CD4-positive, CD25-positive, alpha-beta regulatory T cell (primary cell): ENCODE results near the gene OR2T1. TPM values are rescaled to one million over a fixed set of nuclear protein-coding genes. Genes with fewer than 3 reads are reported as not detected.
"Not testable (repeated sequence)": the region's sequence is repeated elsewhere in the genome, so short reads cannot be mapped to it uniquely, and the experiment has no call there.

Source experiments
- ATAC-seq, 2 donors: fragments of 150-1000 bp; cut with Tn5 transposase; one replicate each; pipeline ENCODE4 v1.10.0; 2021; ENCODE audit warnings: low read depth in 2 of 2, moderate number of reproducible peaks in 2 of 2, moderate library complexity in 1 of 2
- DNase-seq, 3 donors: peaks; one replicate each; pipeline versions ENCODE4 v3.0.0 to v3.0.0-alpha.2; 2012 to 2022; ENCODE audit warnings: mixed read lengths in 1 of 3
- H3K27ac ChIP-seq: one replicate; pipeline ENCODE4 v1.7.0; 2013; ENCODE audit warnings: mild to moderate bottlenecking, low read length; ENCODE audit not compliant: insufficient read depth, poor library complexity, severe bottlenecking
- H3K27me3 ChIP-seq: one replicate; pipeline ENCODE4 v1.7.0; 2013; ENCODE audit warnings: low read length; ENCODE audit not compliant: control insufficient read depth, insufficient read depth
- H3K36me3 ChIP-seq: one replicate; pipeline ENCODE4 v1.7.0; 2013; ENCODE audit warnings: mild to moderate bottlenecking, low read length, moderate library complexity; ENCODE audit not compliant: control insufficient read depth, insufficient read depth
- H3K4me1 ChIP-seq: 2 replicates; pipeline ENCODE4 v1.7.0; 2013; ENCODE audit warnings: mild to moderate bottlenecking, low read length; ENCODE audit not compliant: insufficient read depth, control insufficient read depth, poor library complexity, severe bottlenecking
- H3K4me3 ChIP-seq: one replicate; pipeline ENCODE4 v1.7.0; 2013; ENCODE audit warnings: low read depth, mild to moderate bottlenecking, low read length, moderate library complexity
- H3K9me3 ChIP-seq, 2 experiments: 1 replicate in 1 of 2; 2 replicates in 1 of 2; pipeline ENCODE4 v1.7.0; 2013; ENCODE audit warnings: low read length in 2 of 2, mild to moderate bottlenecking in 1 of 2, moderate library complexity in 1 of 2; ENCODE audit not compliant: control insufficient read depth in 2 of 2
- H3K27ac Mint-ChIP-seq, 3 donors: one replicate each; pipeline ENCODE4 v1.8.0; 2020 to 2022; ENCODE audit warnings: mild to moderate bottlenecking in 3 of 3, mixed read lengths in 3 of 3, moderate library complexity in 2 of 3
- H3K27me3 Mint-ChIP-seq: one replicate; pipeline ENCODE4 v1.8.0; 2022; ENCODE audit warnings: mild to moderate bottlenecking, mixed read lengths
- H3K36me3 Mint-ChIP-seq: one replicate; pipeline ENCODE4 v1.8.0; 2020; ENCODE audit warnings: mixed read lengths
- H3K4me1 Mint-ChIP-seq, 4 donors: one replicate each; pipeline ENCODE4 v1.8.0; 2020 to 2022; ENCODE audit warnings: mixed read lengths in 4 of 4, mild to moderate bottlenecking in 1 of 4
- H3K4me3 Mint-ChIP-seq, 4 donors: one replicate each; pipeline ENCODE4 v1.8.0; 2020 to 2022; ENCODE audit warnings: mild to moderate bottlenecking in 4 of 4, mixed read lengths in 4 of 4, moderate library complexity in 3 of 4
- H3K9me3 Mint-ChIP-seq, 7 donors: one replicate each; pipeline ENCODE4 v1.8.0; 2020 to 2022; ENCODE audit warnings: mixed read lengths in 7 of 7, mild to moderate bottlenecking in 3 of 7, moderate library complexity in 2 of 7
- polyA plus RNA-seq, 4 donors: library from polyadenylated mRNA; unstranded; fragments of 300-500 nt; fragmentation: Illumina TruSeq; gene quantifications; one replicate each; pipeline ENCODE4 v1.2.3, GENCODE V29; 2021
- total RNA-seq: library from RNA; stranded (reverse); gene quantifications from one replicate; pipeline ENCODE4 v1.2.3, GENCODE V29; 2022

The OR2T1 gene
- total and polyA plus RNA-seq, 5 donors from 2014 or later, result not detected

DNA sequence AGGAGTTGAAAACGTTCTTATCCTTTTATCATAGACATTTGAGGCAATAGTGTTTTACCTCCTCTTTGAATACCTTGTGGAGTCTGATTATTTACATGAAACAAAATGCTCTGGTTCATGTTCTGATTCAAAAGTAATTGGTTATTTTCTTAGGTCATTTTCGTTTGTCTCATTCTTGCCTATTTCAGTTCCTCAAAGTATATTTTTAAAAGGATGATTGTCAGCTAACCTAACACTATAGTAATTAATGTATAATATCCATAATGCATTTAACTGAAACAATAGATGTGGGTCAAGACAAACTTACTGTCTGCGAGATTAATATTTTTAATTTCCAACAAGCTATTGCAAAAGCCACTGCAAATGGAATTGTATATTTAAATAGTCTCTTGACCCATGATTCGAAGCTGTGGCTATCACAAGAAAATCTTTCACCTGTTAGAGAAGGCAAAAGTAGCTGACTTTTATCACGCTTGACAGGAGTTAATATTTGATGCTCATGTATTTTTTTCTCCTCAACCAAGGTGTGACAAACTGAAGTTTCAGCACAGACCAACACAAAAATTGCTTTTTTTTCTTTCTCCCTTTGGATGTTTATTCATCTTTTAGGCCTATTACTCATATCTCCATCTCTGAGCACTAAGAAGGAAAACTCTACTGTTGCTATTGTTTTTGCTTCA is 47.8 kb downstream of the OR2T1 start:
- H3K36me3 ChIP-seq, H3K27ac ChIP-seq, H3K27me3 Mint-ChIP-seq, H3K4me3 ChIP-seq, H3K36me3 Mint-ChIP-seq, H3K4me1 ChIP-seq, H3K9me3 Mint-ChIP-seq, ATAC-seq, H3K27me3 ChIP-seq, H3K9me3 ChIP-seq, H3K4me1 Mint-ChIP-seq, H3K4me3 Mint-ChIP-seq, DNase-seq, H3K27ac Mint-ChIP-seq: not testable (repeated sequence)

DNA sequence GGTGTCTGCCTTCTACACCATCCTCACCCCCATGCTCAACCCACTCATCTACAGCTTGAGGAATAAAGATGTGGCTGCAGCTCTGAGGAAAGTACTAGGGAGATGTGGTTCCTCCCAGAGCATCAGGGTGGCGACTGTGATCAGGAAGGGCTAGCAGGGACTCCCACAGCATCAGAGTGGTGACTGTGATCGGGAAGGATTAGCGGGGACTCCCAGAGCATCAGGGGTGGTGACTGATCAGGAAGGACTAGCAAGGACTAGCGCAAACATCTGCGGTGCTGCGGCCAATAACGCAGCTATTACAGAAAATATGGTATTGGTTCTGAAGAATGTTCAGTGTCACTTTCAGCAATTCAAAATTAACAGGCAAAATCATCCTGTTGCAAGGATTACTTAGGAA is 50.8 kb downstream of the OR2T1 start:
- not testable (repeated sequence) for H3K9me3 ChIP-seq, H3K4me1 Mint-ChIP-seq, H3K27ac Mint-ChIP-seq, H3K36me3 ChIP-seq, H3K27ac ChIP-seq, H3K4me3 Mint-ChIP-seq, H3K27me3 Mint-ChIP-seq, H3K4me1 ChIP-seq, H3K36me3 Mint-ChIP-seq, H3K27me3 ChIP-seq, DNase-seq, H3K9me3 Mint-ChIP-seq, ATAC-seq, H3K4me3 ChIP-seq

DNA sequence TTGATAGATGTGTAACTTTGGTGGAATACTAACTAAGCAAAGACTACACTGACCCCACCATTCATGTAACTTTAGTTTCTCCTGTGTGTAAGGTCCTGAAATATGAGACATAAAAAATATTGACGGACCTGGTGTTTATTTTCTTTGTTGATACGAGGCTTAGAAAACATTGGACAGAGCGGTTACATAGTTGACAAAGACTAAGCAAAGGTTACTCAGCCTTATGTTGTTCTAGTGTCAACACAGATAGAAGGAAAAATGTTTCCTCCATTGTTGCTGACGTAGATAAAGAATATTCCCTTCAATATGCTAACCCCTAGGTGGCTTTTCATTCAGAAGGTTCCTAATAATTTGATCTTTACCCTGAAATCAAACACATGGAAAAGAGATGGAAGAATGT is 52.2 kb downstream of the OR2T1 start:
- not testable (repeated sequence) for H3K27ac ChIP-seq, H3K27ac Mint-ChIP-seq, H3K9me3 ChIP-seq, H3K27me3 Mint-ChIP-seq, DNase-seq, ATAC-seq, H3K27me3 ChIP-seq, H3K4me3 ChIP-seq, H3K36me3 ChIP-seq, H3K4me3 Mint-ChIP-seq, H3K36me3 Mint-ChIP-seq, H3K9me3 Mint-ChIP-seq, H3K4me1 Mint-ChIP-seq, H3K4me1 ChIP-seq

DNA sequence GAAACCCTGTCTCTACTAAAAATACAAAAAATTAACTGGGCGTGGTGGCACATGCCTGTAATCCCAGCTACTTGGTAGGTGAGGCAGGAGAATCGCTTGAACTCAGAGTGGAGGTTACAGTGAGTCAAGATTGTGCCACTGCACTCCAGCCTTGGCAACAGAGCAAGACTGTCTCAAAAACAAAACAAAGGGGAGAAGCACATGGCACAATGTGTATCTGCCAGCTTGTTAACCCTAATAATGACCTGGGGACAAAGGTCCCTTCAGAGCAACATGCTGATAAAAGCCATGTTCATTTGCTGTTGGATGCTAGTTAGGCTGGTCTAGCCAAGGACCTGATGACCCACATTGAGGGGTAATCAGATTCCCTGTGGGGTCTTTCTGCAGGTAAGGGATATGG is 53.8 kb downstream of the OR2T1 start:
- H3K9me3 ChIP-seq, H3K27me3 ChIP-seq, H3K36me3 Mint-ChIP-seq, H3K27ac ChIP-seq, H3K4me3 Mint-ChIP-seq, DNase-seq, H3K4me1 Mint-ChIP-seq, H3K4me3 ChIP-seq, H3K27me3 Mint-ChIP-seq, H3K36me3 ChIP-seq, H3K9me3 Mint-ChIP-seq, H3K4me1 ChIP-seq, H3K27ac Mint-ChIP-seq, ATAC-seq: not testable (repeated sequence)

Other genes starting within 250 kb of the OR2T1 start
- not detected for gene OR2M2, start 228.2 kb upstream of the OR2T1 start, total RNA-seq
- gene OR2M2, start 228.2 kb upstream of the OR2T1 start, polyA plus RNA-seq, result not detected
- not detected for gene OR2M3, start 205.8 kb upstream of the OR2T1 start, total RNA-seq
- gene OR2M3, start 205.8 kb upstream of the OR2T1 start, polyA plus RNA-seq, result not detected
- not detected for gene OR2M4, start 171.6 kb upstream of the OR2T1 start, total RNA-seq
- gene OR2M4, start 171.6 kb upstream of the OR2T1 start, polyA plus RNA-seq, result not detected
- gene OR2T33, start 125.1 kb upstream of the OR2T1 start, total RNA-seq, result not detected
- gene OR2T33, start 125.1 kb upstream of the OR2T1 start, polyA plus RNA-seq, result not detected
- gene OR2T12, start 99.6 kb upstream of the OR2T1 start, total RNA-seq, result not detected
- not detected for gene OR2T12, start 99.6 kb upstream of the OR2T1 start, polyA plus RNA-seq
- gene OR2M7, start 78.5 kb upstream of the OR2T1 start, total RNA-seq, result not detected
- not detected for gene OR2M7, start 78.5 kb upstream of the OR2T1 start, polyA plus RNA-seq
- gene OR14C36, start 54.3 kb upstream of the OR2T1 start, total RNA-seq, result not detected
- gene OR14C36, start 54.3 kb upstream of the OR2T1 start, polyA plus RNA-seq, result not detected
- gene OR2T4, start 41.4 kb upstream of the OR2T1 start, total RNA-seq, result not detected
- not detected for gene OR2T4, start 41.4 kb upstream of the OR2T1 start, polyA plus RNA-seq
- not detected for gene OR2T6, start 27.3 kb upstream of the OR2T1 start, total RNA-seq
- gene OR2T6, start 27.3 kb upstream of the OR2T1 start, polyA plus RNA-seq, result not detected
- not detected for gene OR2T2, start 42.6 kb downstream of the OR2T1 start, total RNA-seq
- not detected for gene OR2T2, start 42.6 kb downstream of the OR2T1 start, polyA plus RNA-seq
- not detected for gene OR2T3, start 70.3 kb downstream of the OR2T1 start, total RNA-seq
- not detected for gene OR2T3, start 70.3 kb downstream of the OR2T1 start, polyA plus RNA-seq
- gene OR2T5, start 85.5 kb downstream of the OR2T1 start, total RNA-seq, result not detected
- not detected for gene OR2T5, start 85.5 kb downstream of the OR2T1 start, polyA plus RNA-seq
- not detected for gene OR2G6, start 105.0 kb downstream of the OR2T1 start, total RNA-seq
- gene OR2G6, start 105.0 kb downstream of the OR2T1 start, polyA plus RNA-seq, result not detected
- gene OR2T29, start 159.7 kb downstream of the OR2T1 start, total RNA-seq, result not detected
- not detected for gene OR2T29, start 159.7 kb downstream of the OR2T1 start, polyA plus RNA-seq
- not detected for gene OR2T34, start 171.7 kb downstream of the OR2T1 start, total RNA-seq
- not detected for gene OR2T34, start 171.7 kb downstream of the OR2T1 start, polyA plus RNA-seq
- not detected for gene OR2T10, start 194.7 kb downstream of the OR2T1 start, total RNA-seq
- gene OR2T10, start 194.7 kb downstream of the OR2T1 start, polyA plus RNA-seq, result not detected
- not detected for gene OR2T11, start 232.0 kb downstream of the OR2T1 start, total RNA-seq
- gene OR2T11, start 232.0 kb downstream of the OR2T1 start, polyA plus RNA-seq, result not detected
- gene OR2T35, start 242.2 kb downstream of the OR2T1 start, total RNA-seq, result not detected
- not detected for gene OR2T35, start 242.2 kb downstream of the OR2T1 start, polyA plus RNA-seq